GM18861 (cell line): ENCODE measurements around the gene CHSY1.
A peak's percentile ranks its signal among the peaks of the same experiment; 100 is the strongest.
"Not testable (repeated sequence)": the region's sequence is repeated elsewhere in the genome, so short reads cannot be mapped to it uniquely, and the experiment has no call there.

ENCODE experiments used
- ATAC-seq: cut with Tn5 transposase; IDR thresholded peaks from one replicate; pipeline ENCODE4 v1.9.1; 2021; ENCODE audit not compliant: unreplicated experiment

Gene CHSY1

GRCh38 chr15:101138086-101138660, 113.7 kb downstream of the CHSY1 start:
- ATAC-seq = no peak

- ATAC-seq = no peak
These were observed 114.4 kb downstream of the CHSY1 start for GRCh38 chr15:101137312-101137940.

- no peak for ATAC-seq
These were observed 115.2 kb downstream of the CHSY1 start for GRCh38 chr15:101136381-101137268.

DNA sequence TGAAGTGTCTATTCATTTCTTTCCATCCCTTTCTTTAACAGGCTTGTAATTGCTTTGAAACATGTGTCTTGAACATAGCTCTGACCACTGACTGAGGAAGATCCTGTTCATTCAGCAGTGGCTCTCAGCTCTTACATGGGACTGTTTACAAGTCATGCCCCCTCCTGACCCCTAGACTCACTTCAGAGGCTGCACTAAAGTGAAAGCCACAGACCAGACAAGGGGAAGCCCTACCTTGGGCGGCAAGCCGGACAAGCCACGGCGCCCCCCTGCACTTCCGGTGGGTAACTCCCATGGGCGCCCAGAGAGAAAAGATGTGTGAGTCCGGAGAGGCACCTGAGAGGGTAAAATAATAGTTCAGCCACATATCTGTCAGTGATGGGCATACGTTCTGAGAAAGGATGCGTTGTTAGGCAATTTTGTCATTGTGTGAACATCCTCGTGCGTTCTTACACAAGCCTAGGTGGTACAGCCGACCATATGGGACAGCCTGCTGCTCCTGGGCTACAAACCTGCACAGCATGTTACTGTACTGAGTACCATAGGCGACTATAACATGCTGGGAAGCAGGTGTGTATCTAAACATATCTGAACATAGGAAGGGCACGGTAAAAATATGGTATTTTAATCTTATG, 116.2 kb downstream of the CHSY1 start:
- ATAC-seq = peak; percentile 75

- no peak for ATAC-seq
These were observed 117.1 kb downstream of the CHSY1 start for GRCh38 chr15:101134780-101135179.

- no peak for ATAC-seq
These were observed 118.0 kb downstream of the CHSY1 start for GRCh38 chr15:101133751-101134261.

DNA sequence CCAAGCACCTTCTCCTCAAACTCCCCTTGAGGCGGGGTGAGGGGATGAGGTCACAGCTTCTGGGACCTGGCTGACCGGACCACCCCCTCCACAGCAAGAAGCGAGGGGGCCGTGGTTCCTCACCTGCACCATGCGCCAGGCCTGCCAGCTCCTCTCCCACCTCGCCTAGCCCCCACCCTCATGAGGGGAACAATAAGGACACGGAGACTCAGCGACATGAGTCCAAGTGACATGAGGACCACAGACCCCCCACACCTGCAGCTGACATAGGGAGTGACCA, 118.7 kb downstream of the CHSY1 start:
- no peak for ATAC-seq

DNA sequence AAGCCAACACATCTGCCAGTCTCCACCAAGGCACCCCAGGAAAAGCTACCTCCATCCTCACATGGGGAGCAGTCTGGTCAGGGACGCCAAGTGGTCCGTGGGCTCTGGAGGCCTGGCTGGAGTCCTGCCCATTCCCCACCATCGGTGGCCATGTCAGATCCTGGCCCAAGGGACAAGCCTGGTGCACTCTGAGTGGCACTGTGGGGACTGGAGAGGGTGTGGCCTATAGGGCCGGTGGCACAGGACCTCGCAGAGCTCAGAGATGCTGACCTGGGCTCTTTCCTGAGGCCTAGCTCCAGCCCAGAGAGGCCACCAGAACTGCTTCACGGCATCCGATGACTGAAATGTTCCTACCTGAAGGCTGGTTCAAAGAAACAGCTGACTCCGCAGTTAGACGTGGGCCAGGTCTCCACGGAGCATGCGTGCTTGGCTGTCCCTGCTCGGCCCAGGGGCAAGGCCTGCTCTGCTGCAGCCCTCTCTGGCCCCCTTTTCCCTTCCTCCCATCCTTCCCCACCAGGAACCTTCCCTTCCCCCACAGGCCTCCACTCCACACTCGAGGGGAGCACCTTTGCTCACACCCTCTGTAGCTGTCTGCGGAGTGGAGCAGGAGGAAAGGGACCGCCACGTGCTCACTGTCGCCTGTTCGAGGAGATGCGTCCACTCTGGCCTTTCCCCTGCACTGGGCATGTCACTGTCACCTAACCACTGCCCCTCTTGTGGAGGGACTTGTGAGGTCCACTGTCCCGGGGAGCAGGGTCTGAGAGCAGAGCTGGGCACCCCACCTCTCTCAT, 119.3 kb downstream of the CHSY1 start:
- ATAC-seq = no peak

- no peak for ATAC-seq
These were observed 120.1 kb downstream of the CHSY1 start for GRCh38 chr15:101131489-101132389.

- ATAC-seq = no peak
These were observed 121.9 kb downstream of the CHSY1 start for GRCh38 chr15:101129851-101130380.

GRCh38 chr15:101128221-101129015, 123.4 kb downstream of the CHSY1 start:
- no peak for ATAC-seq

GRCh38 chr15:101127506-101128076, 124.3 kb downstream of the CHSY1 start:
- peak; percentile 73 for ATAC-seq

DNA sequence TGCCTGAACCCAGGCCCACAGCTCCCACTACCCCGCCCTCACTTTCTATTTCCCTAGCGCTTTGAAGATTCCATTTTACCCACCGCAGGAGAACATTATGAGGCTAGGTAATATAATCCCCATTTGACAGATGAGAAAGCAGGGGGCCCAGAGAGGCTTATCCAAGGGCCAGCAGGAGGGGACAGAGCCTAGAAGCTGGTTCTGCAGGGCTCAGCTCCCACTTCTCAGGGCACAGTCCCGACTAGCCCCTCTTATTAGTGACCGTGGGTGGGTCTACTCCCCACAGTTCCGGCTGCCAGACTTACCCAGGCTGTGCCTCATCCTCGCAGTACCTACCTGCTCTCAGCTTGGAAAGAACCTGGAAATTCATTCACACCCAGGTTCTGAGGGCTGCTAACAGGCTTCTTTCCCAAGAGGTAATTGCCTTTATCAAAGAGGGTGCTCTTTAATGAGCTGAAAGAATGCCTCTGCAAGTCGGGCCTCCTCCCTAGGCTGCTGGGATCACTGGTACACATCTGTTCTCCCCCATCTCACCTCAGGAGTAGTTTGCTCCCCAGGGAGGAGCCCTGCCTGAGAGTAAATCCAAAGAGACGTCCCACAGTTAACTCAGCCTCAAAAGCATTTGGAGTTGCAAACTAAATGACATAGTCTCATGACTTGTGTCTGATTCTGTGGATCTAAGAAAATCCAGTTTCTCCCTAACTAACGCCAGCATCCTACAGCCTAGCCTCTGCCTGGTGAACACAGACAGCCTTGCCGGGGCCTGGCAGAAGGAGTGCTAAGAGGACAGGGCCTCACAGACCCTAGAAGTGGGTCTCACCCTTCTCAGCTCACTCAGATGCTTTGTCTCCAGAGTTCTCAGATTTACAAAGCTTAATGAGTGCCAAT, 125.0 kb downstream of the CHSY1 start:
- peak; percentile 31 for ATAC-seq

DNA sequence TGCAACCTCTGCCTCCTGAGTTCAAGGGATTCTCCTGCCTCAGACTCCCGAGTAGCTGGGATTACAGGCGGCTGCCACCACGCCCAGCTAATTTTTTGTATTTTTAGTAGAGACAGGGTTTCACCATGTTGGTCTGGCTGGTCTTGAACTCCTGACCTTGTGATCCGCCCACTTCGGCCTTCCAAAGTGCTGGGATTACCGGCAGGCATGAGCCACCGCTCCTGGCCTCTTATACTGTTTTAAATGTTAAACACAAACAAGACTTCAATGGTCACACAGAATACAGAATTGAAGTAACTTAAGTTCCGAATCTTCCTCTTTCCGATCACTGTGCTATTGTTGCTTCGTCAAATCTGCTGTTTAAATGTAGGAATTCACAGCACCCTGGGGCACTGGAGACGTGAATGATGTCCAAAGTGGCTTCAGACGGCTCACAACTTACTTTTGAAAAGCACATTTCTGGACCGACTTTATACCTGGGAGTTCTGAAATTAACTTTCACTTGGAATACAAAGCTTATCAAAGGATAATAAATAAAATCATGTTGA, 125.9 kb downstream of the CHSY1 start:
- ATAC-seq = not testable (repeated sequence)
